Left lung (tissue), 10 donors: ENCODE data around the gene SLC6A12. TPM values are rescaled to one million over a fixed set of nuclear protein-coding genes. Genes with fewer than 3 reads are reported as not detected.

Experiments
- ATAC-seq: fragments of 200-7000 bp; cut with Tn5 transposase; one replicate; pipeline ENCODE4 v1.9.1; 2020; ENCODE audit warnings: moderate library complexity
- DNase-seq, 4 donors: peaks; one replicate each; pipeline ENCODE4 v3.0.0-alpha.2; 2013 to 2020
- H3K27ac ChIP-seq, 2 donors: fragments of 200-600 bp; sonication (generic) in 1 of 2; one replicate each; pipeline versions ENCODE4 v1.5.0 to v1.8.0; 2020 to 2021
- H3K27me3 ChIP-seq, 2 donors: fragments of 200-600 bp; sonication (generic) in 1 of 2; one replicate each; pipeline versions ENCODE4 v1.5.0 to v1.8.0; 2020 to 2021
- H3K36me3 ChIP-seq, 2 donors: fragments of 200-600 bp; sonication (generic) in 1 of 2; one replicate each; pipeline versions ENCODE4 v1.5.0 to v1.8.0; 2020 to 2021
- H3K4me1 ChIP-seq, 2 donors: fragments of 200-600 bp; one replicate each; pipeline ENCODE4 v1.8.0; 2021
- H3K4me3 ChIP-seq, 2 donors: fragments of 200-600 bp; sonication (generic) in 1 of 2; one replicate each; pipeline versions ENCODE4 v1.5.0 to v1.8.0; 2020 to 2021; ENCODE audit warnings: mild to moderate bottlenecking in 1 of 2
- H3K9me3 ChIP-seq, 2 donors: fragments of 200-600 bp; sonication (generic) in 1 of 2; one replicate each; pipeline versions ENCODE4 v1.5.0 to v1.8.0; 2020 to 2021
- intact Hi-C, 2 donors: fragments of 100-400 bp; cut with DNase I; formaldehyde crosslinking; loops; one replicate each; pipeline versions ENCODE4 v1.11.2 to v1.14.2; 2022
- polyA plus RNA-seq, 6 donors: library from polyadenylated mRNA; unstranded; fragments of 120-200 nt; gene quantifications; one replicate each; pipeline ENCODE4 v1.2.1, GENCODE V29; 2013; ENCODE audit not compliant: insufficient read length in 6 of 6
- total RNA-seq, 2 donors: library from RNA; stranded (reverse); fragmentation: NEBNext Ultra II Directional; extraction: Animal tissue kit (Norgen Biotek cat#: 25700); gene quantifications; one replicate each; pipeline ENCODE4 v1.2.1, GENCODE V29; 2021
- TF ChIP-seq, protein P1 (sequence below), 2 donors: fragments of 200-600 bp; sonication (generic) in 1 of 2; IDR thresholded peaks; one replicate each; pipeline versions ENCODE4 v1.5.0 to v1.8.0; 2021; ENCODE audit warnings: antibody characterized with exemption in 2 of 2
- donor health status: DM: no; HTN: yes; CAD: no.
- donor health status: DM: no; HTN: no; CAD: no.

SLC6A12 gene
- total and polyA plus RNA-seq, 8 donors, result 0.52 to 4.7 (median 0.92) TPM

DNA sequence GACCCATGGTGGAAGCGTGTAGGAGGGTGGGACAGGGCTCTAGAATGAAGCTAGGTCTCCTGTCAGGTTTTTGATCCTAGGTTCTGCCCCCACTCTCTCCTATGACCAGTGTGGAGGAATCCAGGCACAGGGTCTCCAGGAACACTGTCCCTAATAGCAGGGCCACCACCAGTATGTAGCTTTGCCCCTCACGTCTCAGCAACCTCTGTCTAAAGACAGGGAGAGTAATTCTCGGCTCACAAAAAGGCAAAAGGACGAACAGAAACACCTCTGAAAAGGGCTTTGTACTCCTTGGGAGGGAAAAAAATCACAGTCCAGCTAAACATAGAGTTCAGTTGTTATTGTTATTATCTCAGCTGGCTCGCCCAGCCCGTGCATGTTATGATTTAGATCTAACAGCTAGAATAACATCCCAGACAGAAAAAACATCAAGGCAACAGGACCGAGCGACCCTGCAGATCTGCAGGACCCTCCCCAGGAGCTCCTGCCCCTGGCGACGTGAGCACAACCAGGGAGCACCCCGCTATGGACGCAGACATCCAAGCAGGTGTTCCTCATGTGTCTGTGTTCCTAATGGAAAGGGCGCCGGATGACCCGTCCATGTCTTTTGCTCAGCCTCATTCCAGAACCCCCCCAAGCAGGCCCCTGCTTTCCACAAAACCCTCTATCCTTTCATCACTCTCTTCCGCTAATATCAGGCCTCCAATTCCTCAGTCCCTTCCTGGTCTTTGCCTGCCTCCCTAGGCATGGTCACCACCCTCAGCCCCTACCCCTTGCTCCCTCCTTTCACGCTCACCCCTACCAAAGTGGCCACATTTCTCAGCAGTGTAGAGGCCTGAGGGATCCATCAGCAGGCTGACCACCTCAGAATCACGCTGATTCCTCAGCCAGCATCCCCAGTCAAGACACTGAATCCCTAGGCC lies 14.2 kb upstream of the SLC6A12 start:
- no peak for ATAC-seq
- intact Hi-C loops, result no loop called here

DNA sequence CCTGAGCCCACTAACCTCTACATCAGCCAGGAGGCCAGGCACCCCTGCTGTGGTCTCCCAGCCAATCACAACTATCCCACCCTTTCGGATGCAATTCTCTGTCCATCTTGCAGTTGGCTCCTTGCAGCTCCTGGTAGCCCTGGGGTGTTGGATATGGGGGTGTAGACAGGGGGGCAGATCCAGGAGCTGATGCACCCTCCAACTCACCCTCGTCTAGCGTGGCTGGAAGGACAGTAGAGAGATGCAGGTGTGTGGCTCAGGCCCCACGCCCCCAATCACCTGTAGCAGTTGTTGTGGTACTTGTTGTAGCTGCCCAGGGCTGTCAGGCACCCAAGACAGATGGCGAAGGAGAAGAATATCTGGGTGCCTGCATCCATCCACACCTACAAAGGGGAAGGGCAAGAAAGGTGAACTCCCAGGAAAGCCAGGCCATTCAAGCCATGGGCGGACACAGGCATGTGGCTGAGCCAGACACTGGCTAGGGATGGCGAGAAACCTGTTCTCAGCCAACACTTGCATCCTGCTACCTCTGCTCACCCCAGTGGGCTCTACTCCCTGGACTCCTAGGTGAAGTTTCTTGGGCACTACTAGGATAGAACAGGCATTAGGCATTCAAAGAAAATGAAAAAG lies 13.4 kb upstream of the SLC6A12 start:
- Histone ChIP-seq H3K9me3 (no peaks in the 10 kb centered on the region), H3K27me3 (peaks cover 0 to 9% of the 10 kb centered on the region in 2 donors), H3K4me1 (no peaks in the 10 kb centered on the region), H3K36me3 (no peaks in the 10 kb centered on the region), H3K27ac (no peak overlapping the region), H3K4me3 (no peak overlapping the region)
- intact Hi-C loops, result no loop called here
- TF ChIP-seq, protein P1, sequence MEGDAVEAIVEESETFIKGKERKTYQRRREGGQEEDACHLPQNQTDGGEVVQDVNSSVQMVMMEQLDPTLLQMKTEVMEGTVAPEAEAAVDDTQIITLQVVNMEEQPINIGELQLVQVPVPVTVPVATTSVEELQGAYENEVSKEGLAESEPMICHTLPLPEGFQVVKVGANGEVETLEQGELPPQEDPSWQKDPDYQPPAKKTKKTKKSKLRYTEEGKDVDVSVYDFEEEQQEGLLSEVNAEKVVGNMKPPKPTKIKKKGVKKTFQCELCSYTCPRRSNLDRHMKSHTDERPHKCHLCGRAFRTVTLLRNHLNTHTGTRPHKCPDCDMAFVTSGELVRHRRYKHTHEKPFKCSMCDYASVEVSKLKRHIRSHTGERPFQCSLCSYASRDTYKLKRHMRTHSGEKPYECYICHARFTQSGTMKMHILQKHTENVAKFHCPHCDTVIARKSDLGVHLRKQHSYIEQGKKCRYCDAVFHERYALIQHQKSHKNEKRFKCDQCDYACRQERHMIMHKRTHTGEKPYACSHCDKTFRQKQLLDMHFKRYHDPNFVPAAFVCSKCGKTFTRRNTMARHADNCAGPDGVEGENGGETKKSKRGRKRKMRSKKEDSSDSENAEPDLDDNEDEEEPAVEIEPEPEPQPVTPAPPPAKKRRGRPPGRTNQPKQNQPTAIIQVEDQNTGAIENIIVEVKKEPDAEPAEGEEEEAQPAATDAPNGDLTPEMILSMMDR (IDR thresholded peaks at IDR 0.05), result no peak
- DNase-seq (no peak), ATAC-seq (no peak)

More for the DNA sequence above, 14.2 kb upstream of the SLC6A12 start:
- no peak overlapping the region for H3K4me3 ChIP-seq
- TF ChIP-seq, protein P1 (IDR thresholded peaks at IDR 0.05), result no peak
- H3K36me3 ChIP-seq, result no peaks in the 10 kb centered on the region
- peaks cover 0 to 9% of the 10 kb centered on the region in 2 donors for H3K27me3 ChIP-seq
- H3K4me1 ChIP-seq, result no peaks in the 10 kb centered on the region
- no peak for DNase-seq
- H3K9me3 ChIP-seq, result no peaks in the 10 kb centered on the region
- no peak overlapping the region for H3K27ac ChIP-seq

DNA sequence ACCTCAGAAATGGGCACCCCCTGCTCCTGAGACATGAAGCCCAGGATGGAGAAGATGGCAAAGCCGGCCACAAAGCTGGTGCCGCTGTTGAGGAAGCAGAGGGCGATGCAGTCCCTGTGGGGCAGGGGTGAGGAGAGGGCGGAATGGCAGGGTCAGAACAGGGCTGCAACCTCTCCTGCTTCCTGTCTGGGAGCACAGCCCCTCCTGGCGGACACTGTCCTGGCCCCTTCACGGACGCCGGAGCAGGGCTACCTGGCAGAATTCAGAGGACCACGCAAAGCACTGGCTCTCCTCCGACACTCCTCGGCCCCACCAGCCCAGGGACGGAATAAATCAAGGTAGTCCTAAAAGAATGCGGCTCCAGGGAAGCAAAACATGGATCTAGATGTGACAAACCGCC lies 12.4 kb upstream of the SLC6A12 start:
- Histone ChIP-seq H3K9me3 (no peaks in the 10 kb centered on the region), H3K4me1 (no peaks in the 10 kb centered on the region), H3K27me3 (peaks cover 0 to 9% of the 10 kb centered on the region in 2 donors), H3K27ac (no peak overlapping the region), H3K36me3 (no peaks in the 10 kb centered on the region), H3K4me3 (no peak overlapping the region)
- no peak for DNase-seq
- TF ChIP-seq, protein P1 (IDR thresholded peaks at IDR 0.05), result no peak
- intact Hi-C loops, result no loop called here
- no peak for ATAC-seq

DNA sequence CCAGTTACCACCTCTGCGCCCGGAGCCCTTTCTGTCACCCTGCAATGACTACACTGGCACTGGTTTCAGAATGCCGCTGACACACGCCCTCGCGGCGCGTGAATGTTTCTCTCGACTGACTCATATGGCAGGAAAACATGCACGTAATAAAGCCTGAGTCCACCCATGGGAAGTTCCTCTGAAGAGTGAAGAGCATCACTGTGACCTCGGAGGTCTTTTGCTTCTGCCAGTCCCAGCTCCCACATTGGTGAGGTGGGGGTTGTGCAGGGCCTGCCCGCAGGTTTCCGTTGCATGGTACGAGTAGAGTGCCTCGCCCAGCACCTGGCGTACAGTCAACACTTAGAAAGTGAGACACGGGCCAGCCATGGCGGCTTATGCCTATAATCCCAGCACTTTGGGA lies 11.1 kb upstream of the SLC6A12 start:
- Histone ChIP-seq H3K36me3 (no peaks in the 10 kb centered on the region), H3K27me3 (peaks cover 0 to 13% of the 10 kb centered on the region in 2 donors), H3K27ac (no peak overlapping the region), H3K4me1 (no peaks in the 10 kb centered on the region), H3K9me3 (no peaks in the 10 kb centered on the region), H3K4me3 (no peak overlapping the region)
- no peak for DNase-seq
- intact Hi-C loops, result no loop called here
- ATAC-seq, result no peak
- TF ChIP-seq, protein P1 (IDR thresholded peaks at IDR 0.05), result no peak

DNA sequence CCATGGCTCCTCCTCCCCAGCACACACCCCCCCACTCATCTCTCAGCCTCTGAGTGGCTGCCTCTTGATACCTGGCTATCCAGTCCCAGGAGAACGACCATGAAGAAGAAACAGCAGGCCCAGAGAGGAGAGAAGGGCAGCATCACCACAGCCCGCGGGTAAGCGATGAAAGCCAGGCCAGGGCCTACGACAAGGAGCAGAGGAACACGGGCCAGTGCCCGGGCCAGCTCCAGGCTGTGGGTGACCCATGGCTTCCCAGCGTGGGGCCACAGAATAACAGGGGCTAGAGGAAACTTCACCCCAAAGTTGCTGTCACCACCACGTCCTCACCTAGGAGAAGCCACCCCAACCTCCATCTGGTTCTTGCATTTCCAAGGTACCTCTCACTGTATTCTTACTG lies 10.4 kb upstream of the SLC6A12 start:
- ATAC-seq (no peak), DNase-seq (no peak)
- H3K4me3 ChIP-seq, result no peak overlapping the region
- H3K27me3 ChIP-seq, result peaks cover 0 to 15% of the 10 kb centered on the region in 2 donors
- H3K4me1 ChIP-seq, result no peaks in the 10 kb centered on the region
- no peaks in the 10 kb centered on the region for H3K9me3 ChIP-seq
- no peak overlapping the region for H3K27ac ChIP-seq
- intact Hi-C loops, result no loop called here
- H3K36me3 ChIP-seq, result no peaks in the 10 kb centered on the region
- TF ChIP-seq, protein P1 (IDR thresholded peaks at IDR 0.05), result no peak
